NOMO-1 treated with dmso at 0.1 percent for 144 hours (cell line): ENCODE data around the gene ZBTB46.

Experiments
- DNase-seq: peaks from one replicate; lab custom pipeline; 2025; ENCODE audit not compliant: unreplicated experiment; lab: John Stamatoyannopoulos, UW

ZBTB46 gene

GRCh38 chr20:63748070-63748933, 82.8 kb downstream of the ZBTB46 start:
- no peak for DNase-seq

- no peak for DNase-seq
Measured at GRCh38 chr20:63747622-63748069, 83.4 kb downstream of the ZBTB46 start.

GRCh38 chr20:63746751-63747315, 84.2 kb downstream of the ZBTB46 start:
- DNase-seq: no peak

DNA sequence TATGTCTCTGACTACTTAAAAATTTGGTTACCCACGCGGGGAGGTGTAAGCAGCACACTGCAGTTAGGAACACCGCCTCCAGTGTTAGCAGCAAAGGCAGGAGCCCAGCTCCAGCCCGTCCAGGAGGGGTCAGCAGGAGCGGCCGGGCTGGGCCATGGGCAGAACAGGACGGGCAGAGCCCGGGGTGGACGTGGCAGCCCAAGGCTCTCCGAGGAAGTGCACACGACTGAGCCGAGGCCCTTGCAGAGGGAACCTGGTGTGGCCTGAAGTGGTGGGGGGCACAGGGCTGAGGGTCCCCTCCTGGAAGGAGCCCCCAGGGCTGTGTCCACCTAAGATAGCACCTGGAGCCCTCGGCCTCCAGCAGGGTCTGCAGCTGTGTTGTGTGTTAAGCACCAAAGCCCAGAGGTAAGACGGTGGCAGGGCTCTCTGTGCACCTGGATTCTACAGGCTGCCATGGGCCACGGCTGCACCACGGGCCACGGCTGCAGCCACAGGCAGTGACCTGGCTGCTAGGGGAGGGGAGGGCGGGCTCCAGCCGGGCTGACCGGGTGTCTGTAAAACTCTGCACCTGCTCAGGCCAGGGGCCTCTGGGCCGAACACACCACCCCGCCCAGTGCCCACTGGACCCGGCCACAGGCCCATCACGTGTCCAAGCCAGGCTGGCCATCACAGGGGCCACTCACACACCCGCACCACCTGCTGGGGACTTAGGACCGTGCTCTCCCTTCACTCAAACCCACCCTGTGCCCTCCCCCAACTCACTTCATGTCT, 84.9 kb downstream of the ZBTB46 start:
- DNase-seq: no peak

GRCh38 chr20:63745424-63745805, 85.6 kb downstream of the ZBTB46 start:
- no peak for DNase-seq

DNA sequence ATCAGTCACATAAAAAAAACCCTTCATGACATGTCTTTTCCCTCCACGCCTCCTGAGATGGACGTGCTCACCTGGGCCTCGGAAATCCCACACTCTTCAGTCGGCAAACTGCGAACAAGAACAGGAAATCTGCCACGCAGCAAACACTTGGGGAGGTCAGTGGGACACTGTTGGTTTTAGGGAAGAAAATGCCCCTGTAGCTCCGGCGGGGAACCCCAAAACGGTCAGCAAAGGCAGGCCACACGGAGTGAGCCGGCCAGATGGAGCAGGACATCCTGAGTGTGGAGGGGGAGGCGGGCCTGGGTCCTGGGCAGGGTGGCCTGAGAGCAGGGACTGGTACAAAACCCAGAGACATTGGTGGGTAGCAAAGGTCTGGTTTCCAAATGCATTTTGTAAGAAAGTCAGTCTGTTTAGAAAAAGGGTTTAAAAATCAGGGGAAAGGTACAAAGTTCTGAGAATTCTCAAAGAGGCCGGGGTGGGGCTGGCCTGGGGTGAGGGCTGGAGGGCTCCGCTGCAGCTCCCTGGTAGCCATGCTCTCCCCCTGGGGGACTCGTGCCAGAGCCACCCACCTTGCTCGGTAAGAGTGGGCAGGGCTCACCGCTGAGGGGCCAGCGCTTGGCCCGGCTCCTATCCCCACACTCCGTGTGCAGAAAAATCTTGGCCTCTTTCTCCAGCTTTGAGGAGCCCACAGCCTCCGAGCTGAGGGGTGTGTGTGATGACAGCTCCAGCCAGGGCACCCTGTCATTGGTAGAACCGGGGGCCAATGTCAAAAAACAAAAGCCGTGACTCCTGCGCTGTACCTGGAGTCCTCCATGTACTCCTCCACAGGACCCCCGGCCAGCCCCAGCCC, 86.3 kb downstream of the ZBTB46 start:
- no peak for DNase-seq

DNA sequence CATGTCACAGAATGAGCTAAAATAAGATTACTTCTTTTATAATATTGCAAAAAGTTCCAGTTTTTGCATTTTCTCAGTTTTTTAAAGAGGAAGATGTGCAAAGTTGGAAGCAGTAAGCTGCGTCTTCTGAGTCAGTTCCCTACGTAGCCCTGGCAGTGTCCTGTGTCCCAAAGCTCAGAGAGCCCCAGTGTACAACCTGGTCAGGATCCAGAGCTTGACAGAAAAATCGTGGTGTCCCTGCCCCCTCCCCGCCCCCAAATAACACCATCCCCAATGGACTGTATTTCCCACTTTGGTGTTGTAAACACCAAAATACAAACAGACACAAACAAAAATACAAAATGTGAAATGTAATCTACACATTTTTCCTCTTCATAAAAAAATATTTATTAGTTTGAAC, 86.9 kb downstream of the ZBTB46 start:
- no peak for DNase-seq

DNA sequence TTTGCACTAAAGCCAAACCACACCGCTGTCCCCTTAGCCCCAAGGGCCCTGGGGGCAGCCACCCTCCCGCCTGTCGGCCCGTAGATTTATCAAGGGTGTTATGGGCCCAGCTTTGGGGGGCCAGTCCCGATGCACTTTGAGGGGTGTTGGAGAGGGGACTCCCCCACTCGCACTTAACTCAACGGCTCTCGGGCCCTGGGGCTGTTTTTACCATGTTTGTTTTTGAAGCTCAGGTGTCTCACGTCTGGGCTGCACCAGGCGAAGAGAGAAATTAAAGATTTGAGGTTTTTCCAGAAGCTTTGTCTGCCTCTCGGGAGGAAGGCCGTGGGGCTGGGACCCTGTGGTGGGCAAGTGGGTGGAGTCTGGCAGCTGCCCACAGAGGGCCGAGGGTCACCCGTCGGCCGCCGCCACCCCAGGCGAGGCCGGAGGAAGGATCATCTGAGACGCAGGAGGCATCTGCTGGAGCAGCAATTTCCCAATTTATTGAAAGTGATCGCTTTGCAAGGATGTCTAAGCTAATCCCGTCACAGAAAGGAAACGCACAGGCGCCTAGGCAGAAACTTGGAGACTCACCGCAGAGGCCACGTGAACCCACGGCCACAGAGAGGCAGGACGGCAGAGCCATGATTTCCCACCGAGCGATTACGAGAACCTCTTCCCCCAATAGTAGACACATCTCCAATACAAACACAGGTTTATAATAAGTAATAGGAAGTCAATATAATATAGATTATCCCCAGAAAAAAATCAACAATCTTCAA, 87.7 kb downstream of the ZBTB46 start:
- DNase-seq: no peak

GRCh38 chr20:63742381-63743024, 88.6 kb downstream of the ZBTB46 start:
- no peak for DNase-seq

DNA sequence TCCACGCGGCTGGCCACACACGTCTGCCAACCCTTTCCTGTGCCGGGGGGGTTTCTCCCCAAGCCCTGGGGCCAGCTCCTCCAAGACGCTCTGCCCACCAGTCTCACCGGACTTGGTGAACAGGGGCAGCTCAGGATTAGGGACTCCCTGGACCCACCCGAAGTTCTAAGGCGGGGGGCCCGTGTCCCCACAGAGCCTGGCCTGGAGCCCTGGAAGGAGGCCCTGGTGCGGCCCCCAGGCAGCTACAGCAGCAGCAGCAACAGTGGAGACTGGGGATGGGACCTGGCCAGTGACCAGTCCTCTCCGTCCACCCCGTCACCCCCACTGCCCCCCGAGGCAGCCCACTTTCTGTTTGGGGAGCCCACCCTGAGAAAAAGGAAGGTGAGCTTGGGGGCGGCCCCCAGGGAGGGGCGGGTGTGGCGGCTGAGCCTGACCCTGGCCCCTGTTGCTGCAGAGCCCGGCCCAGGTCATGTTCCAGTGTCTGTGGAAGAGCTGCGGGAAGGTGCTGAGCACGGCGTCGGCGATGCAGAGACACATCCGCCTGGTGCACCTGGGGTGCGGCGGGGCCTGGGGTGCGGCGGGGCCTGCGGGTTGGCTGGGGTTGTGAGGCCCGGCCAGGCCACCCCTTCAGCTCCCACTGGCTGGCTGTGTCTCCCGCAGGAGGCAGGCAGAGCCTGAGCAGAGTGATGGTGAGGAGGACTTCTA, 89.2 kb downstream of the ZBTB46 start:
- no peak for DNase-seq

DNA sequence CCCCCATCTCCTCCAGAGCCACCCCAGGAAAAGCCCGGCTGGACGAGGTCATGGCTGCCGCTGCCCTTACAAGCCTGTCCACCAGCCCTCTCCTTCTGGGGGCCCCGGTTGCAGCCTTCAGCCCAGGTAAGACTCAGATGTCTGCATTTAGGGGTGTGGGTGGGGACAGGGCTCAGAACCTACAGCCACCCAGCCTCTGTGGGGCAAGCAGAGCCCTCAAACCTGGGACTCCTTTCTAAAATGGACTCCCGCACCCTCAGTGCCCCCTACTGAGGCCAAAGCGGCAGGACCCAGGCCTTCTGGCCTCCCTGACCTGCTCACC, 89.7 kb downstream of the ZBTB46 start:
- no peak for DNase-seq

- DNase-seq: peak; percentile 63
Measured at GRCh38 chr20:63740627-63741353, 90.3 kb downstream of the ZBTB46 start.

DNA sequence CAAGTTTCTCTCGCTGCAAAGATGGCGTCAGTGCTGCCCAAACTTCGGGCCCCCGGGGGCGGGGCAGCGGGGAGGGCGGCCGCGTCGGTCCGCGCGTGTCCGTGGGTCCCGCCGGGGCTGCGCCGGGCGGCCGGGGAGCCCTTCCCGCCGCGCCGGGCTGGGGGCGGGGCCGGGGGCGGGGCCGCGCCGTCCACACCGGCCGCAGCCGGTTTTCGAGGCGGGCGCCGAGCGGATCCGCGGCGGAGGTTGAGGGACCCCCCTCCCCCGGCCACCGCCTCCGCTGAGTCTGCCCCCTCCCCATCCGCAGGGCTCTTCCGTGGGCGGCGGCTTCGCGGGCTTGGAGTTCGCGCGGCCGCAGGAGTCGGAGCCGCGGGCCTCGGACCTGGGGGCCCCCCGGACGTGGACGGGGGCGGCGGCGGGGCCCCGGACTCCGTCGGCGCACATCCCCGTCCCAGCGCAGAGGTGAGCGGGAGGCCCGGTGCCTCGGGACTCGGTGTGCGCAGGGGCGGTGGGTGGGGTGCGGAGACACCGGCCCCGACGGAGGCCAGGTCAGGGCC, 90.9 kb downstream of the ZBTB46 start:
- no peak for DNase-seq

DNA sequence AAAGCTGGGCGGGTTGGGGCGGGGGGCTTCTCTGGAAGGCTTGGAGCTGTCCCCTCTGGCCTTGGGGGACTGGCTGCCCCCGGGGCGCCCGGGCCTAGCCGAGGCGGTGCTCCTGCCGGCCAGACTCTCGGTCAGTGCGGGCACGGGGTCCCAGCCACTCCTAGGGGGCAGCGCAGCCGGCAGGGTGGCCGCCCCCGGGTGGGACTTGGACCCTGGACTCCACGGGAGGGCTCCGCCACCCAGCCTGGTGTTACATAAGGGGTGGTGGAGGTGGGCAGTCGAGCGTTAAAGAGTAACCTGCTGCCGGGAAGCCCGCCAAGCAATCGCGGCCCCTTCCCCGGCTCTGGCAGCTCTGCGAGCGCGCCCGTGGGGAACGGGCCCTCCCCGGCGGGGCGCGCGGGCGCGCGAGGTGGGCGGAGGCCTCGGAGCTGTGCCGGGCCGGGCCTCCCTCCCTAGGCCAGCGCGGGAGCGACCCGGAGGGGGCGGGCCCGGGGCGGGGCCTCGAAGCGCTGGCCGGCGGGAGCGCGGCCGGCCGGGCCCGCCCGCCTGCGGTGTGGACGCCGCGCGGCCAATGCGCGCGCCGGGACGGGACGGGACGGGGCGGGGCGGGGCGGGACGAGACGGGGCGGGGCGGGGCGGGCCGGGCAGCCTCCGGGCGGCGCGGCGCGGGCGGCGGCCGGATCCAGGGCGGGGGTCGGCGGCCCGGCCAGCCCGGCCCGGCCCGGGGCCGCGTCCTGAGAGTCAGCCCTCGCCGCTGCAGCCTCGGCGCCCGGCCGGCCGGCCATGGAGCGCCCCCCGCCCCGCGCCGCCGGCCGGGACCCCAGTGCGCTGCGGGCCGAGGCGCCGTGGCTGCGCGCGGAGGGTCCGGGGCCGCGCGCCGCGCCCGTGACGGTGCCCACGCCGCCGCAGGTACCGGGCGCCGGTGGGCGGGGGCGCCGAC, 91.7 kb downstream of the ZBTB46 start, which contains the start of gene SLC2A4RG:
SLC2A4RG (plus strand) TSS at position 647 of the 940 bp plus-strand sequence; CDS start at position 784, 137 bp downstream.
- DNase-seq: peak; percentile 59

DNA sequence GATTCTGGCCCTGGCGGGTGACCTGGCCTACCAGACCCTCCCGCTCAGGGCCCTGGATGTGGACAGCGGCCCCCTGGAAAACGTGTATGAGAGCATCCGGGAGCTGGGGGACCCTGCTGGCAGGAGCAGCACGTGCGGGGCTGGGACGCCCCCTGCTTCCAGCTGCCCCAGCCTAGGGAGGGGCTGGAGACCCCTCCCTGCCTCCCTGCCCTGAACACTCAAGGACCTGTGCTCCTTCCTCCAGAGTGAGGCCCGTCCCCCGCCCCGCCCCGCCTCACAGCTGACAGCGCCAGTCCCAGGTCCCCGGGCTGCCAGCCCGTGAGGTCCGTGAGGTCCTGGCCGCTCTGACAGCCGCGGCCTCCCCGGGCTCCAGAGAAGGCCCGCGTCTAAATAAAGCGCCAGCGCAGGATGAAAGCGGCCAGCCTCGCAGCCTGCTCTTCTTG, 92.4 kb downstream of the ZBTB46 start:
- no peak for DNase-seq

GRCh38 chr20:63737945-63738686, 92.9 kb downstream of the ZBTB46 start:
- DNase-seq: no peak

DNA sequence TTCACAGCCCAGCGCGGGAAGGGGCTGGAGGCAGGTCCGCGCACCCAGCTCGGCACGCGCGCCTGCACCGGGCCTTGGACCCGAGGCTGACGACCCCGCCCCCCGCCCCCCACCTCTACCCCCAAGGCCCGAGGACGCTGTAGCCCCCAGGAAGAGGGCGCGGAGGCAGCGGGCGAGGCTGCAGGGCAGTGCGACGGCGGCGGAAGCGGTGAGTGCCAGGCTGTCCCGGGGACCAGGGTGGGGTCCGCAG, 93.4 kb downstream of the ZBTB46 start:
- DNase-seq: no peak
